ENCODE results near the gene SYT2. TPM values are rescaled to one million over a fixed set of nuclear protein-coding genes. Genes with fewer than 3 reads are reported as not detected.

The SYT2 gene
- total RNA-seq, 1 donor from 2014 or later = 11.9 TPM

DNA sequence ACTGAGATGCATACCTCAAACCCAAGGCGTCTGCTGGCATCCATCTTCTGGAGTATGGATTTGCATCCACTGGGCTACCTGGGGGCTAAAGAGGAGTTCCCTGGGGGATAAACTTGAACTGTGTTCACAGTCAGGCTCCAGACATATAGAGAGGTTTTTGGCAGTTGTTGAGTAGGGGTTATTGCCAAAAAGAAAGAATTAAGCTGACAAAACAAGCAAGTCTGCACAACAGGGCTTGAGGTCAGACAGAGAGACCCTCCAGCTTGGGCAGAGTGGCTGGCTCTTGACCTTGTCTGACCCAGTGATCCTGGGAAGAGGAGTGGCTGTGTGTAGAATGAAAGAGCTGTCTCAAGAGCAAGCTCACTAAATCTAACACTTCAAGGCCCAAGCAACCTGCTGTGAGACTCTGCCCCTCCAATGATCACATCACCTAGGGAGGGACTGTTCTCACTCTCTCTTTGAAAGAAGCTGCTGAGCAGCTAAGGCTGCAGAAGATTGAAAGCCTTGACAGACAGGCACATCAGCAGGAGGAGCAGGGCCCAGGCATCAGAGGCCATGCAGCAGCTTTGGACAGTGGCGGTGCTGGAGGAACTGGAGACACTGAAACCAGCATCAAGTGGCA is 61.5 kb downstream of the SYT2 start:
- no peak overlapping the region for H3K27ac Mint-ChIP-seq
- no peaks in the 10 kb centered on the region for H3K36me3 Mint-ChIP-seq
- H3K4me3 Mint-ChIP-seq = no peak overlapping the region
- peaks cover 78% of the 10 kb centered on the region for H3K27me3 Mint-ChIP-seq
- no peaks in the 10 kb centered on the region for H3K9me3 Mint-ChIP-seq
- TF ChIP-seq, protein P1, sequence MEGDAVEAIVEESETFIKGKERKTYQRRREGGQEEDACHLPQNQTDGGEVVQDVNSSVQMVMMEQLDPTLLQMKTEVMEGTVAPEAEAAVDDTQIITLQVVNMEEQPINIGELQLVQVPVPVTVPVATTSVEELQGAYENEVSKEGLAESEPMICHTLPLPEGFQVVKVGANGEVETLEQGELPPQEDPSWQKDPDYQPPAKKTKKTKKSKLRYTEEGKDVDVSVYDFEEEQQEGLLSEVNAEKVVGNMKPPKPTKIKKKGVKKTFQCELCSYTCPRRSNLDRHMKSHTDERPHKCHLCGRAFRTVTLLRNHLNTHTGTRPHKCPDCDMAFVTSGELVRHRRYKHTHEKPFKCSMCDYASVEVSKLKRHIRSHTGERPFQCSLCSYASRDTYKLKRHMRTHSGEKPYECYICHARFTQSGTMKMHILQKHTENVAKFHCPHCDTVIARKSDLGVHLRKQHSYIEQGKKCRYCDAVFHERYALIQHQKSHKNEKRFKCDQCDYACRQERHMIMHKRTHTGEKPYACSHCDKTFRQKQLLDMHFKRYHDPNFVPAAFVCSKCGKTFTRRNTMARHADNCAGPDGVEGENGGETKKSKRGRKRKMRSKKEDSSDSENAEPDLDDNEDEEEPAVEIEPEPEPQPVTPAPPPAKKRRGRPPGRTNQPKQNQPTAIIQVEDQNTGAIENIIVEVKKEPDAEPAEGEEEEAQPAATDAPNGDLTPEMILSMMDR (conservative IDR thresholded peaks at IDR 0.05) = no peak
- peaks cover 14% of the 10 kb centered on the region for H3K4me1 Mint-ChIP-seq (ENCODE audit: unreplicated experiment)
- DNase-seq (ENCODE audit: extremely low spot score, unreplicated experiment) = no peak

- peaks cover 19% of the 10 kb centered on the region for H3K4me1 Mint-ChIP-seq (ENCODE audit: unreplicated experiment)
- H3K27ac Mint-ChIP-seq = no peak overlapping the region
- TF ChIP-seq, protein P1 (conservative IDR thresholded peaks at IDR 0.05) = no peak
- H3K36me3 Mint-ChIP-seq = no peaks in the 10 kb centered on the region
- DNase-seq (ENCODE audit: extremely low spot score, unreplicated experiment) = no peak
- H3K4me3 Mint-ChIP-seq = peak overlapping the region; percentile 84
- H3K27me3 Mint-ChIP-seq = peaks cover 84% of the 10 kb centered on the region
- no peaks in the 10 kb centered on the region for H3K9me3 Mint-ChIP-seq
These were observed 65.2 kb downstream of the SYT2 start for GRCh38 chr1:202645097-202645476.

DNA sequence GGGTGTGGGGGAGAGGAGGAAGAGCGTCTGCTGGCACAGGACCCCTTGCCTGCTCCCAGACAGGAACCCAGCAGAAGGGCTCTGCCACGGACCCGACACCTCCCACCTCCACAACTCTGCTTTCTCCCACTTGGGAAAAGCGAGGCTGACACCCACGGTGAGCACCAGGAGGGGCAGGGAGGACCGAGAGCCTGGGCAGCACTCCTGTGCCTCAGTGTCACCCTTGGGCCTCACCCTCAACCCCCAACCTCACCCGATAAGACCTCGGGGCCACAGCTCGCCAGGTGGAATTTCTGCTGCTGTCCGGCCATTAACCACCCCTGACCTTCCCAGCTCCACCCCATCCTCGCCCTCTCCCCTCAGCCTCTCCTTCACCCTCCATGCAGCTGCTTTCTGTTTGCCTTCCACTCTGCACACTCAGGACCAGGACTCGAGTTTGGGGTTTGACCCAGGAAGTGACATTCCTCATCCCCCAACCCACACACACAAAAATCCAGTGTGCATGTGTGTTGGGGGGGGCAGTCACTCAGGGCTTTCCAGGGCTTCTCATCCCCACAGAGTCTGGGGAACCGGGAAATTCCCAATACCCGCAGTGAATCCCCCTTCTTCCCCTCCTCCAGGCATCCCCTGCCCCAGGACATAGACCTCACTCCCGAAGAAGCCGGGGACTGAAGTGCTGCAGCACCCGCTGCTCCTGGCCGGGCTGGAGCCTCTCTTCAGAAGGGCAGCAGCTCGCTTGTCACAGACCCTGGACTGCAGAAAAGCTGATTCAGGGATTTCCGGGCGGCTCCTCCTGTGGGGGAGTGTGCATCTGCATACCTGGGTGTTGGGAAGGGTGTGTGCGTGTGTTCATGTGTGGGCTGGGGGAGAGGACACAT is 65.8 kb downstream of the SYT2 start:
- TF ChIP-seq, protein P1 (conservative IDR thresholded peaks at IDR 0.05) = no peak
- no peaks in the 10 kb centered on the region for H3K36me3 Mint-ChIP-seq
- no peaks in the 10 kb centered on the region for H3K9me3 Mint-ChIP-seq
- H3K27ac Mint-ChIP-seq = peak overlapping the region; percentile 39
- peaks cover 89% of the 10 kb centered on the region for H3K27me3 Mint-ChIP-seq
- peaks cover 24% of the 10 kb centered on the region for H3K4me1 Mint-ChIP-seq (ENCODE audit: unreplicated experiment)
- peak overlapping the region; percentile 84 for H3K4me3 Mint-ChIP-seq
- DNase-seq (ENCODE audit: extremely low spot score, unreplicated experiment) = no peak

GRCh38 chr1:202643397-202644218 is 66.6 kb downstream of the SYT2 start:
- peaks cover 91% of the 10 kb centered on the region for H3K27me3 Mint-ChIP-seq
- TF ChIP-seq, protein P1 (conservative IDR thresholded peaks at IDR 0.05) = no peak
- no peaks in the 10 kb centered on the region for H3K9me3 Mint-ChIP-seq
- H3K36me3 Mint-ChIP-seq = no peaks in the 10 kb centered on the region
- H3K4me3 Mint-ChIP-seq = peak overlapping the region; percentile 84
- peaks cover 32% of the 10 kb centered on the region for H3K4me1 Mint-ChIP-seq (ENCODE audit: unreplicated experiment)
- DNase-seq (ENCODE audit: extremely low spot score, unreplicated experiment) = no peak
- H3K27ac Mint-ChIP-seq = no peak overlapping the region

GRCh38 chr1:202642619-202643291 is 67.5 kb downstream of the SYT2 start:
- DNase-seq (ENCODE audit: extremely low spot score, unreplicated experiment) = no peak
- Mint-ChIP-seq H3K4me1 (ENCODE audit: unreplicated experiment) (peaks cover 41% of the 10 kb centered on the region), H3K27me3 (peaks cover 91% of the 10 kb centered on the region), H3K4me3 (peak overlapping the region; percentile 84), H3K27ac (no peak overlapping the region), H3K36me3 (no peaks in the 10 kb centered on the region), H3K9me3 (no peaks in the 10 kb centered on the region)
- TF ChIP-seq, protein P1 (conservative IDR thresholded peaks at IDR 0.05) = no peak
